ENCODE data around the gene CHD9.
A peak's percentile ranks its signal among the peaks of the same experiment; 100 is the strongest.

Gene CHD9

GRCh38 chr16:53097190-53097589 is 42.4 kb downstream of the CHD9 start:
- DNase-seq: no peak

GRCh38 chr16:53098526-53099317 is 43.9 kb downstream of the CHD9 start:
- DNase-seq: peak; percentile 16 to 46 (median 31)

- DNase-seq: peak; percentile 17 to 58 (median 46)
Observed at GRCh38 chr16:53099318-53100130, 44.7 kb downstream of the CHD9 start.

- DNase-seq: no peak
Observed at GRCh38 chr16:53100131-53100748, 45.4 kb downstream of the CHD9 start.

- no peak for DNase-seq
Observed at GRCh38 chr16:53100889-53101288, 46.1 kb downstream of the CHD9 start.

- DNase-seq: no peak
Observed at GRCh38 chr16:53103811-53104210, 49.0 kb downstream of the CHD9 start.

GRCh38 chr16:53105565-53105964 is 50.8 kb downstream of the CHD9 start:
- no peak for DNase-seq

- no peak for DNase-seq
Observed at GRCh38 chr16:53111078-53111791, 56.4 kb downstream of the CHD9 start.

GRCh38 chr16:53112015-53112414 is 57.2 kb downstream of the CHD9 start:
- DNase-seq: no peak

GRCh38 chr16:53115047-53115446 is 60.3 kb downstream of the CHD9 start:
- DNase-seq: no peak

GRCh38 chr16:53115773-53116172 is 61.0 kb downstream of the CHD9 start:
- DNase-seq: no peak

- DNase-seq: no peak
Observed at GRCh38 chr16:53121043-53121620, 66.3 kb downstream of the CHD9 start.

- DNase-seq: no peak
Observed at GRCh38 chr16:53121661-53122060, 66.9 kb downstream of the CHD9 start.

- no peak for DNase-seq
Observed at GRCh38 chr16:53123747-53124146, 69.0 kb downstream of the CHD9 start.

GRCh38 chr16:53126390-53126789 is 71.6 kb downstream of the CHD9 start:
- DNase-seq: no peak

GRCh38 chr16:53129281-53130158 is 74.7 kb downstream of the CHD9 start:
- DNase-seq: no peak

- peak; percentile 90 to 95 (median 91) for DNase-seq
Observed at GRCh38 chr16:53130159-53131049, 75.6 kb downstream of the CHD9 start.

GRCh38 chr16:53131050-53131362 is 76.2 kb downstream of the CHD9 start:
- DNase-seq: no peak

GRCh38 chr16:53131363-53132071 is 76.7 kb downstream of the CHD9 start:
- DNase-seq: peak; percentile 35 to 67 (median 43)

GRCh38 chr16:53132406-53132805 is 77.6 kb downstream of the CHD9 start:
- DNase-seq: no peak
